Measurements from ENCODE around the gene CMBL.

- no peak for TF ChIP-seq CTCF (IDR thresholded peaks at IDR 0.05)
- no peak for TF ChIP-seq EZH2 (IDR thresholded peaks at IDR 0.05; ENCODE audit: borderline replicate concordance, insufficient read depth, low read depth, low read length, poor library complexity, severe bottlenecking)
Measured at GRCh38 chr5:10288592-10289219, 19.0 kb downstream of the CMBL start.

Data from B cell (primary cell).